WTC11 (cell line): ENCODE measurements around the gene AOX1.

Source experiments
- CREB1 ChIP-seq: sonication (generic); formaldehyde crosslinking; IDR thresholded peaks from 2 replicates; pipeline ENCODE4 v1.8.0; 2023; ENCODE audit warnings: mild to moderate bottlenecking, missing genetic modification reagents
- ETV6 ChIP-seq: sonication (generic); formaldehyde crosslinking; IDR thresholded peaks from 2 replicates; pipeline ENCODE4 v1.8.1; 2022; ENCODE audit warnings: mild to moderate bottlenecking, missing genetic modification reagents
- GABPB1 ChIP-seq: sonication (generic); formaldehyde crosslinking; IDR thresholded peaks from 2 replicates; pipeline ENCODE4 v1.8.1; 2023; ENCODE audit warnings: mild to moderate bottlenecking, missing genetic modification reagents
- SP1 ChIP-seq: sonication (generic); formaldehyde crosslinking; conservative IDR thresholded peaks from 2 replicates; pipeline ENCODE4 v1.8.1; 2022; ENCODE audit warnings: missing genetic modification reagents
- TF ChIP-seq, protein P1 (sequence below): fragments of 200-600 bp; IDR thresholded peaks from 2 replicates; pipeline ENCODE4 v1.8.0; 2022; ENCODE audit warnings: antibody characterized with exemption
- TF ChIP-seq, protein P2 (sequence below): fragments of 250-450 bp; sonication (Bioruptor Pico); IDR thresholded peaks from 2 replicates; pipeline ENCODE4 v1.9.0; 2021; ENCODE audit warnings: mild to moderate bottlenecking, borderline replicate concordance

DNA sequence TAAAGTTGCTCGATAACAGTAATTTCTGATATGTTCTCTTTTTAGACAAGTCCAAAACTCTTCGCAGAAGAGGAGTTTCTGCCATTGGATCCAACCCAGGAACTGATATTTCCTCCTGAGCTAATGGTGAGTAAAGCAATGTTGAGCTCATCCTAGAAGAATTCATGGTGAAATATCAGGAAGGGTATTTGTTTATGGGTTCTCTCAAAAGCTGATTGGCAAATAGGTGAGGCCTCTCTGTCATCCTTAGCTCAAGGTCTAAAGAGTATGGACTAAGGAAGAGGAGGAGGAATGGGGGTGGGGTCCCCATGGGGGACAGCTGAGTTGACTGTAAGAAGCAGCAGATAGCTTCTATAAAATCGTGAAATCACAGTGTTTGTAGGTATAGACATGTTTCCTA lies 18.2 kb downstream of the AOX1 start:
- TF ChIP-seq, protein P1, sequence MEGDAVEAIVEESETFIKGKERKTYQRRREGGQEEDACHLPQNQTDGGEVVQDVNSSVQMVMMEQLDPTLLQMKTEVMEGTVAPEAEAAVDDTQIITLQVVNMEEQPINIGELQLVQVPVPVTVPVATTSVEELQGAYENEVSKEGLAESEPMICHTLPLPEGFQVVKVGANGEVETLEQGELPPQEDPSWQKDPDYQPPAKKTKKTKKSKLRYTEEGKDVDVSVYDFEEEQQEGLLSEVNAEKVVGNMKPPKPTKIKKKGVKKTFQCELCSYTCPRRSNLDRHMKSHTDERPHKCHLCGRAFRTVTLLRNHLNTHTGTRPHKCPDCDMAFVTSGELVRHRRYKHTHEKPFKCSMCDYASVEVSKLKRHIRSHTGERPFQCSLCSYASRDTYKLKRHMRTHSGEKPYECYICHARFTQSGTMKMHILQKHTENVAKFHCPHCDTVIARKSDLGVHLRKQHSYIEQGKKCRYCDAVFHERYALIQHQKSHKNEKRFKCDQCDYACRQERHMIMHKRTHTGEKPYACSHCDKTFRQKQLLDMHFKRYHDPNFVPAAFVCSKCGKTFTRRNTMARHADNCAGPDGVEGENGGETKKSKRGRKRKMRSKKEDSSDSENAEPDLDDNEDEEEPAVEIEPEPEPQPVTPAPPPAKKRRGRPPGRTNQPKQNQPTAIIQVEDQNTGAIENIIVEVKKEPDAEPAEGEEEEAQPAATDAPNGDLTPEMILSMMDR: no peak
- TF ChIP-seq, protein P2, sequence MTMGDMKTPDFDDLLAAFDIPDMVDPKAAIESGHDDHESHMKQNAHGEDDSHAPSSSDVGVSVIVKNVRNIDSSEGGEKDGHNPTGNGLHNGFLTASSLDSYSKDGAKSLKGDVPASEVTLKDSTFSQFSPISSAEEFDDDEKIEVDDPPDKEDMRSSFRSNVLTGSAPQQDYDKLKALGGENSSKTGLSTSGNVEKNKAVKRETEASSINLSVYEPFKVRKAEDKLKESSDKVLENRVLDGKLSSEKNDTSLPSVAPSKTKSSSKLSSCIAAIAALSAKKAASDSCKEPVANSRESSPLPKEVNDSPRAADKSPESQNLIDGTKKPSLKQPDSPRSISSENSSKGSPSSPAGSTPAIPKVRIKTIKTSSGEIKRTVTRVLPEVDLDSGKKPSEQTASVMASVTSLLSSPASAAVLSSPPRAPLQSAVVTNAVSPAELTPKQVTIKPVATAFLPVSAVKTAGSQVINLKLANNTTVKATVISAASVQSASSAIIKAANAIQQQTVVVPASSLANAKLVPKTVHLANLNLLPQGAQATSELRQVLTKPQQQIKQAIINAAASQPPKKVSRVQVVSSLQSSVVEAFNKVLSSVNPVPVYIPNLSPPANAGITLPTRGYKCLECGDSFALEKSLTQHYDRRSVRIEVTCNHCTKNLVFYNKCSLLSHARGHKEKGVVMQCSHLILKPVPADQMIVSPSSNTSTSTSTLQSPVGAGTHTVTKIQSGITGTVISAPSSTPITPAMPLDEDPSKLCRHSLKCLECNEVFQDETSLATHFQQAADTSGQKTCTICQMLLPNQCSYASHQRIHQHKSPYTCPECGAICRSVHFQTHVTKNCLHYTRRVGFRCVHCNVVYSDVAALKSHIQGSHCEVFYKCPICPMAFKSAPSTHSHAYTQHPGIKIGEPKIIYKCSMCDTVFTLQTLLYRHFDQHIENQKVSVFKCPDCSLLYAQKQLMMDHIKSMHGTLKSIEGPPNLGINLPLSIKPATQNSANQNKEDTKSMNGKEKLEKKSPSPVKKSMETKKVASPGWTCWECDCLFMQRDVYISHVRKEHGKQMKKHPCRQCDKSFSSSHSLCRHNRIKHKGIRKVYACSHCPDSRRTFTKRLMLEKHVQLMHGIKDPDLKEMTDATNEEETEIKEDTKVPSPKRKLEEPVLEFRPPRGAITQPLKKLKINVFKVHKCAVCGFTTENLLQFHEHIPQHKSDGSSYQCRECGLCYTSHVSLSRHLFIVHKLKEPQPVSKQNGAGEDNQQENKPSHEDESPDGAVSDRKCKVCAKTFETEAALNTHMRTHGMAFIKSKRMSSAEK (CRISPR knock-in tag): no peak
- TF ChIP-seq ETV6 (no peak), SP1 (CRISPR knock-in tag) (no peak), GABPB1 (CRISPR knock-in tag) (no peak), CREB1 (CRISPR knock-in tag) (no peak)
